ES-I3 (cell line): ENCODE results near the gene PALLD.
"Not testable (repeated sequence)": the region's sequence is repeated elsewhere in the genome, so short reads cannot be mapped to it uniquely, and the experiment has no call there.

Experiments
- H3K36me3 ChIP-seq: 2 replicates; pipeline ENCODE4 v1.6.1; 2013; ENCODE audit warnings: mild to moderate bottlenecking, low read length, control low read depth, moderate library complexity; ENCODE audit not compliant: insufficient read depth
- H3K4me1 ChIP-seq: 2 replicates; pipeline ENCODE4 v1.6.1; 2013; ENCODE audit warnings: mild to moderate bottlenecking, control low read depth, low read length; ENCODE audit not compliant: insufficient read depth
- H3K9ac ChIP-seq: 2 replicates; pipeline ENCODE4 v1.6.1; 2013; ENCODE audit warnings: low read depth, mild to moderate bottlenecking, low read length, moderate library complexity
- H3K9me3 ChIP-seq: 2 replicates; pipeline ENCODE4 v1.6.1; 2013; ENCODE audit warnings: mild to moderate bottlenecking, low read length, moderate library complexity; ENCODE audit not compliant: control insufficient read depth, insufficient read depth

Gene PALLD

DNA sequence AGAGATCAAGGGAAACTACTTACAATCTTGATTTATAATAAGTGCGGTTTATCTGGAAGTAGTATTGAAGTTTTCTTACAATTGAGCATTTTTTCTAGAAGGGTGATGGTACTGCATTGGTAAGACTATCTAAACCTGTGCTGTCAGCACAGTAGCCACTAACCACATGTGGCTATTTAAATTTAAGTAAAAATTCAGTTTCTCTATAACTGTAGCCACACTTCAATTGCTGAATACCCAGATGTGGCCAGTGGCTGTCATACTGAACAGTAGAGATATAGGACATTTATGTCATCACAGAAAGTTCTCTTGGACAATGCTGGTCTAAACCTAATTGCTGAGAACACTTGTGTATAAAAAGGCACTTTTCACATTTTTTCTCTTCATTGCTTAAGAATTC lies 290.5 kb downstream of the PALLD start:
- no peaks in the 10 kb centered on the region for H3K9me3 ChIP-seq
- H3K36me3 ChIP-seq: no peaks in the 10 kb centered on the region
- peaks cover 4% of the 10 kb centered on the region; the same call in 1 of the 2 replicates for H3K4me1 ChIP-seq
- no peak overlapping the region for H3K9ac ChIP-seq

- Histone ChIP-seq H3K36me3 (no peaks in the 10 kb centered on the region), H3K9ac (no peak overlapping the region), H3K4me1 (peaks cover 4% of the 10 kb centered on the region; the same call in 1 of the 2 replicates), H3K9me3 (no peaks in the 10 kb centered on the region)
These were observed 291.1 kb downstream of the PALLD start for GRCh38 chr4:168787801-168788595.

DNA sequence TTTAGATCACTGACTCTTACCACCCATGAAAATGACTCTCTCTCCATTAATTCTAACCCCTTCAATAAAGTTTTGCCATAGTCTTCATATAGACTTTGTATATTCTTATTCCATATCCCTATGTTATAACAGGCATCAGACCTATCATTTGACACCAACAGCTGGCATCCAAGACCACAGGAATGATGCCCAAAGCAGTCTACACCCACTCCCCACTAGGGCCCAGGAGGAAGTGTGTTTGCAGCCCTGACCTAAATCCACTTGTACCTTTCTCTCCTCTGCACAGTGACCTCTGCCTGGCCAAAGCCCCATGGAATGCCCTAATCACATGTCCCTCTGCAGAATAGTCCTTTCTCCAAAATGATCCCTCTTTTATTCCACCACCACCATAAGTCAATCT lies 294.0 kb downstream of the PALLD start:
- Histone ChIP-seq H3K4me1 (peaks cover 4% of the 10 kb centered on the region), H3K9me3 (no peaks in the 10 kb centered on the region), H3K36me3 (no peaks in the 10 kb centered on the region), H3K9ac (no peak overlapping the region)

- H3K9me3 ChIP-seq: no peaks in the 10 kb centered on the region
- no peak overlapping the region for H3K9ac ChIP-seq
- H3K36me3 ChIP-seq: no peaks in the 10 kb centered on the region
- H3K4me1 ChIP-seq: peaks cover 4% of the 10 kb centered on the region
These were observed 294.5 kb downstream of the PALLD start for GRCh38 chr4:168791376-168791775.

DNA sequence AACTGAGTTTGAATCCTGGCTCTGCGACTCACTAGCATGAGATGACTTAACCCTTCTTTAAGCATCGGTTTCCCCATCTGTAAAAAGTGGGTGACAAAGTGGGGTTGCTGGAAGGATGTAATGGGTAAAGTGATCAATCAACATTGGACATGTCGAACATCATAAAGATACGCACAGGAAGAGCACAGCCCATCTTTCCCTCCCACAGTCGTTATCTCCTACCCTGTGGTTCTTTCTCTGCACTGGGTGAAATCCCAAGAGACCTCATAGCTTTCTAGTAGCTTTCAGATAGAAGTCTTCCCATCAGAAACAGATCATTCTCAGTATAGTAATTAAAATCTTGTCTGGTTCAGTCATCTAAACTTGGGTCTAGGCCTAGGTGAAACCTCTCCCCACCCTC lies 296.7 kb downstream of the PALLD start:
- Histone ChIP-seq H3K9me3 (no peaks in the 10 kb centered on the region), H3K9ac (no peak overlapping the region), H3K36me3 (no peaks in the 10 kb centered on the region), H3K4me1 (no peaks in the 10 kb centered on the region; the same call in 1 of the 2 replicates)

GRCh38 chr4:168794092-168794707 lies 297.3 kb downstream of the PALLD start:
- H3K9me3 ChIP-seq: no peaks in the 10 kb centered on the region
- no peaks in the 10 kb centered on the region for H3K36me3 ChIP-seq
- no peak overlapping the region for H3K9ac ChIP-seq
- H3K4me1 ChIP-seq: peaks cover 2% of the 10 kb centered on the region; the same call in 1 of the 2 replicates

DNA sequence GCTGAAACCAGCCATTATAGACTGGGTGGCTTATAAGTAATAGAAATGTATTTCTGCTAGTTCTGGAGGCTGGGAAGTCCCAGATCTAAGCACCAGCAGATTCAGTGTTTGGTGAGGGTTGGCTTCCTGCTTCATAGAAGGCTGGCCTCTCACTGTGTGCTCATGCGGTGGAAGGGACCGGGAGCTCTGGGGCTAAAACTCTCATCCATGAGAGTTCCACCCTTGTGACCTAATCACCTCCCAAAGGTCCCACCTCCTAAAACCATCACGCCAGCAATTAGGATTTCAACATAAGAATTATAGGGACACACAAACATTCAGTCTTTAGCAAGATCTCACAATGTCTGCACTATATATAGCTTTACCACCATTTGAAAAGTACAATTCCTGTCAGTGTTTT lies 298.0 kb downstream of the PALLD start:
- H3K4me1 ChIP-seq: peaks cover 4% of the 10 kb centered on the region; the same call in 1 of the 2 replicates

DNA sequence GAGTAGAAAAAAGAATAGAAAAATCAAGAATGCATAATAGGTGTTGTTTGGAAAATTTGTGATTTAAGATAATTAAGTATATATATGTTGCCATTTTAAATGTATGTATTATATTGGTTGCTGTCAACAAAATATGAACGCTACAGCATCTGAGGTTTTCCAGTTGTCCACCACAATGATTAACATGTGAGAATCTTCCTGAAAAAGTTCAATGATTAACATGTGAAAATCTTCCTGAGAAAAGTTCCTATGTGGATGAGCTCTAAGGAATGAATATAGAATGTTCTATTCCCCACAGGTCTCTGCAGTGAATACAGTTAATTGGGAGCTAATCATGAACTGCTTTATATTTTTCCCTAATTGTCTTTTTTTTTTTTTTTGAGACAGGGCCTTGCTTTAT lies 298.5 kb downstream of the PALLD start:
- Histone ChIP-seq H3K9me3 (no peaks in the 10 kb centered on the region), H3K4me1 (peaks cover 4% of the 10 kb centered on the region; the same call in 1 of the 2 replicates), H3K36me3 (no peaks in the 10 kb centered on the region), H3K9ac (no peak overlapping the region)

More for the DNA sequence above, 298.0 kb downstream of the PALLD start:
- no peaks in the 10 kb centered on the region for H3K36me3 ChIP-seq
- H3K9me3 ChIP-seq: no peaks in the 10 kb centered on the region
- H3K9ac ChIP-seq: no peak overlapping the region

DNA sequence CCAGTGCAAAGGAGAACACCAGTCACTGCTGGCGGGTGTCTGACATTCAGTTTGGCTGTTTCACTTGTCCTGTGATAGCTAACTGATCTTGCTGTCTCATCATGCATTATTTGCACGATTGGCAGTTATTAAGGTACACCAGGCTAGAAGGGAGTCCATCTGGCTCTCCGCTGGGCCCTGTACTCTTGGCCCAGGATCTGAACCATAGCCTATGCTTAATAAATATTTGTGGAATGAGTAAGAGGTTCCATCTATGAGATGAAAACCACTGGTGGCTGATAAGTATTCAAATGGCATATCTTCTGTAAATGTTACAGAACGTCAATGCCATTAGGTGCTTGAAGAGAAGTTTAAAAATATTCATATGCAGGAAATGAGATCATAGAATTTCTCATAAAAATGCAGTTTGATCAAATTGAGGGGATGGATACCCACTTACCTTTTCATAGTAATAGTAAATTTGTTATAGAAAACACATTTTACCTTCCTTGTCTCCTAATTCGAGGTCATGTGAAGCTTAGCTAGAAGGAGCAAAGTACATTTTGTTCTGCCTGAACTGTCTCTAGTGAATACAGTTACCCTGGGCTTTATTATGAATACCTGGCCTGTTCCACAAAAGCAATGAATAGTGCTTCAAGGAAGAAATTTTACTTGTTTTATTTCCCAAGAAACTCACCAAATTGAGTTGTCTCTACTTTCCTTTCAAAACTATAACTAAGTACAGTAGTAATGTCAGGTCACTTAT lies 299.7 kb downstream of the PALLD start:
- no peak overlapping the region for H3K9ac ChIP-seq
- H3K36me3 ChIP-seq: no peaks in the 10 kb centered on the region
- H3K4me1 ChIP-seq: peaks cover 4% of the 10 kb centered on the region; the same call in 1 of the 2 replicates

GRCh38 chr4:168797194-168797593 lies 300.3 kb downstream of the PALLD start:
- H3K9ac ChIP-seq: no peak overlapping the region

More for the DNA sequence above, 299.7 kb downstream of the PALLD start:
- no peaks in the 10 kb centered on the region for H3K9me3 ChIP-seq

GRCh38 chr4:168797738-168798375 lies 301.0 kb downstream of the PALLD start:
- H3K4me1 ChIP-seq: peaks cover 4% of the 10 kb centered on the region
- no peaks in the 10 kb centered on the region for H3K36me3 ChIP-seq
- no peak overlapping the region for H3K9ac ChIP-seq

More at GRCh38 chr4:168797194-168797593, 300.3 kb downstream of the PALLD start:
- Histone ChIP-seq H3K36me3 (no peaks in the 10 kb centered on the region), H3K4me1 (peaks cover 4% of the 10 kb centered on the region; the same call in 1 of the 2 replicates), H3K9me3 (no peaks in the 10 kb centered on the region; the same call in 1 of the 2 replicates)

DNA sequence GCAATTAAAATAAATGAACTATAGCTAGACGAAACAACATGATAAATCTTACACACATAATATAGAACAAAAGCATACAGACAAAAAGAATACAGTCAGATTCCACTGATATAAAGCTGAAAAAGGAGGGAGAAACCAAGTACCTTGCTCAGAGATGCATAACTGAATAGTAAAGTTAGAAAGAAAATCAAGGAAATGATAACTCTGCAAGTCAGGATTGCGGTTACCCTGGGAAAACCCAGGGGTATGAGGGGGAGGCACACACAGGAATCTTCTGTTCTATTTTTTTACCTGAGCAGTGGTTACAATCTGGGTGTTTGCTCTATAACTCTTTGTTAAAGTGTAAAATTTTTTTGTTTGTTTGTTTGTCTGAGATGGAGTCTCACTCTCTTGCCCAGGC lies 304.1 kb downstream of the PALLD start:
- Histone ChIP-seq H3K36me3 (no peaks in the 10 kb centered on the region), H3K4me1 (peaks cover 20% of the 10 kb centered on the region), H3K9me3 (no peaks in the 10 kb centered on the region; the same call in 1 of the 2 replicates)

More at GRCh38 chr4:168797738-168798375, 301.0 kb downstream of the PALLD start:
- no peaks in the 10 kb centered on the region; the same call in 1 of the 2 replicates for H3K9me3 ChIP-seq

GRCh38 chr4:168802222-168802621 lies 305.4 kb downstream of the PALLD start:
- Histone ChIP-seq H3K9ac (no peak overlapping the region), H3K36me3 (no peaks in the 10 kb centered on the region), H3K4me1 (peaks cover 20% of the 10 kb centered on the region), H3K9me3 (no peaks in the 10 kb centered on the region; the same call in 1 of the 2 replicates)

More for the DNA sequence above, 304.1 kb downstream of the PALLD start:
- no peak overlapping the region for H3K9ac ChIP-seq

DNA sequence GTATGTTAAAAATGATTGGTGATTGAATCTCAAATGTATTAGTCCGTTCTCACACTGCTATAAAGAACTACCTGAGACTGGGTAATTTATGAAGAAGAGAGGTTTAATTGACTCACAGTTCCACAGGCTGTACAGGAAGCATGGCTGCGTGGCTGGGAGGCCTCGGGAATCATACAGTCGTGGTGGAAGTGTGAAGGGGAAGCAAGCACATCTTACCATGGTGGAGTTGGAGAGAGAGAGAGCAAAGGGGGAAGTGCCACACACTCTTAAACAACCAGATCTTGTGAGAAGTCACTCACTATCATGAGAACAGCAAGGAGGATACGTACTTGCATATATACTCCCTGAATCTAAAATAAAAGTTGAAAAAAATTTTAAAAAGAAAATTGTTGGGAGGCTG lies 306.2 kb downstream of the PALLD start:
- H3K9ac ChIP-seq, H3K9me3 ChIP-seq, H3K36me3 ChIP-seq: not testable (repeated sequence)
- peaks cover 20% of the 10 kb centered on the region for H3K4me1 ChIP-seq
